H1 (cell line): Measurements from ENCODE around the gene SMAGP. TPM values are rescaled to one million over a fixed set of nuclear protein-coding genes. Genes with fewer than 3 reads are reported as not detected.

Experiments
- CTCF ChIA-PET: fragments of 300-600 bp; sonication (Branson Sonifier 250); formaldehyde crosslinking; loops from one replicate; lab custom pipeline; 2021; ENCODE audit not compliant: partially characterized antibody; lab: Charles Lee
- POLR2A ChIA-PET: fragments of 300-600 bp; sonication (Branson Sonifier 250); formaldehyde crosslinking; loops from one replicate; lab custom pipeline; 2021; ENCODE audit warnings: inconsistent platforms; ENCODE audit not compliant: partially characterized antibody; lab: Charles Lee
- DNase-seq, 2 experiments: peaks; one replicate each; pipeline versions ENCODE4 v3.0.0 to v3.0.0-alpha.2; 2010 to 2022; ENCODE audit warnings: low spot score in 2 of 2, low read depth in 1 of 2, mixed read lengths in 1 of 2
- FAIRE-seq: peaks from 2 replicates; lab custom pipeline; 2011; peaks lifted over from hg19 to GRCh38; lab: Jason Lieb, UNC
- H2AFZ ChIP-seq: 2 replicates; pipeline ENCODE4 v1.8.1; 2012; ENCODE audit warnings: low read length, inconsistent platforms
- H2AK5ac ChIP-seq: 2 replicates; pipeline ENCODE4 v1.6.1; 2013; ENCODE audit warnings: low read depth, low read length
- H2BK120ac ChIP-seq: replicated peaks from 2 replicates; pipeline ENCODE3; 2013; ENCODE audit warnings: low read depth, low read length, inconsistent platforms
- H2BK12ac ChIP-seq: 2 replicates; pipeline ENCODE4 v1.6.1; 2013; ENCODE audit warnings: low read depth, low read length
- H2BK15ac ChIP-seq: 2 replicates; pipeline ENCODE4 v1.6.1; 2013; ENCODE audit warnings: low read length
- H2BK20ac ChIP-seq: 2 replicates; pipeline ENCODE4 v1.6.1; 2013; ENCODE audit warnings: low read length
- H2BK5ac ChIP-seq: 2 replicates; pipeline ENCODE4 v1.6.1; 2013; ENCODE audit warnings: low read depth, low read length
- H3K14ac ChIP-seq: 2 replicates; pipeline ENCODE4 v1.6.1; 2013; ENCODE audit warnings: inconsistent platforms; ENCODE audit not compliant: insufficient read length
- H3K18ac ChIP-seq: 2 replicates; pipeline ENCODE4 v1.6.1; 2013; ENCODE audit warnings: low read length; ENCODE audit errors: extremely low read depth
- H3K23ac ChIP-seq: 2 replicates; pipeline ENCODE4 v1.6.1; 2013; ENCODE audit warnings: inconsistent platforms; ENCODE audit not compliant: insufficient read length
- H3K23me2 ChIP-seq: 2 replicates; pipeline ENCODE4 v1.6.1; 2013; ENCODE audit warnings: low read depth, low read length
- H3K27ac ChIP-seq: 2 replicates; pipeline ENCODE4 v1.6.1; 2011; ENCODE audit warnings: low read depth, low read length, inconsistent platforms
- H3K27me3 ChIP-seq, 4 experiments: replicated peaks in 1 of 4; 1 replicate in 1 of 4; 2 replicates in 3 of 4; pipeline versions ENCODE4 v1.6.1 to v1.8.1; 2011 to 2013; ENCODE audit warnings: low read length in 3 of 4, mild to moderate bottlenecking in 3 of 4, inconsistent platforms in 2 of 4, mixed read lengths in 2 of 4, moderate library complexity in 1 of 4; ENCODE audit not compliant: control insufficient read depth in 3 of 4, insufficient read depth in 3 of 4; ENCODE audit errors: extremely low read depth in 1 of 4
- H3K36me3 ChIP-seq, 4 experiments: 2 replicates each; pipeline versions ENCODE4 v1.6.1 to v1.8.1; 2011 to 2013; ENCODE audit warnings: mild to moderate bottlenecking in 4 of 4, low read length in 3 of 4, moderate library complexity in 2 of 4, control low read depth in 1 of 4, inconsistent platforms in 1 of 4; ENCODE audit not compliant: insufficient read depth in 4 of 4, control insufficient read depth in 2 of 4
- H3K4ac ChIP-seq: replicated peaks from 2 replicates; pipeline ENCODE3; 2013; ENCODE audit warnings: low read length, low read depth, mixed read lengths, inconsistent platforms; ENCODE audit not compliant: insufficient read length
- H3K4me1 ChIP-seq, 4 experiments: replicated peaks in 1 of 4; 1 replicate in 1 of 4; 2 replicates in 3 of 4; pipeline versions ENCODE4 v1.6.1 to v1.8.1; 2011 to 2013; ENCODE audit warnings: low read length in 3 of 4, inconsistent platforms in 2 of 4, mixed read lengths in 1 of 4; ENCODE audit not compliant: insufficient read depth in 4 of 4, control insufficient read depth in 3 of 4
- H3K4me2 ChIP-seq, 2 experiments: 2 replicates each; pipeline versions ENCODE4 v1.6.1 to v1.8.1; 2011 to 2013; ENCODE audit warnings: low read depth in 2 of 2, low read length in 2 of 2, control low read depth in 1 of 2, inconsistent platforms in 1 of 2, mild to moderate bottlenecking in 1 of 2; ENCODE audit not compliant: insufficient read depth in 1 of 2
- H3K4me3 ChIP-seq, 4 experiments: fragments of 200-600, 300-600 bp in 1 of 4; sonication (generic), shearing (Covaris generic), sonication (Bioruptor Twin) in 1 of 4; 2 replicates each; pipeline versions ENCODE4 v1.5.1 to v1.8.1; 2011 to 2016; ENCODE audit warnings: low read length in 4 of 4, low read depth in 3 of 4, control low read depth in 2 of 4, inconsistent platforms in 2 of 4, mild to moderate bottlenecking in 2 of 4, mixed read lengths in 1 of 4, moderate library complexity in 1 of 4; ENCODE audit not compliant: insufficient read depth in 2 of 4; ENCODE audit errors: extremely low read depth in 1 of 4
- H3K56ac ChIP-seq: replicated peaks from 2 replicates; pipeline ENCODE3; 2013; ENCODE audit warnings: low read depth, mild to moderate bottlenecking, mixed read lengths, low read length, inconsistent platforms; ENCODE audit not compliant: insufficient read length
- H3K79me1 ChIP-seq: 2 replicates; pipeline ENCODE4 v1.6.1; 2013; ENCODE audit warnings: low read depth, low read length, control low read depth
- H3K79me2 ChIP-seq, 2 experiments: 2 replicates each; pipeline versions ENCODE4 v1.6.1 to v1.8.1; 2012 to 2013; ENCODE audit warnings: low read length in 2 of 2, mild to moderate bottlenecking in 2 of 2, inconsistent platforms in 1 of 2; ENCODE audit not compliant: insufficient read depth in 2 of 2, control insufficient read depth in 1 of 2
- H3K9ac ChIP-seq, 4 experiments: replicated peaks in 1 of 4; 1 replicate in 1 of 4; 2 replicates in 3 of 4; pipeline versions ENCODE4 v1.6.1 to v1.8.1; 2011 to 2013; ENCODE audit warnings: low read depth in 3 of 4, low read length in 3 of 4, control low read depth in 2 of 4, mild to moderate bottlenecking in 2 of 4, moderate library complexity in 2 of 4, inconsistent platforms in 1 of 4; ENCODE audit errors: extremely low read depth in 1 of 4
- H3K9me3 ChIP-seq, 2 experiments: 2 replicates each; pipeline versions ENCODE4 v1.6.1 to v1.8.1; 2012 to 2013; ENCODE audit warnings: mild to moderate bottlenecking in 2 of 2, moderate library complexity in 2 of 2, control low read depth in 1 of 2, inconsistent platforms in 1 of 2, low read depth in 1 of 2, low read length in 1 of 2, mixed read lengths in 1 of 2; ENCODE audit not compliant: insufficient read depth in 2 of 2
- H4K20me1 ChIP-seq, 2 experiments: replicated peaks in 1 of 2; 2 replicates each; pipeline versions ENCODE3 to v1.8.1; 2011 to 2013; ENCODE audit warnings: inconsistent platforms in 2 of 2, low read length in 2 of 2, mild to moderate bottlenecking in 1 of 2; ENCODE audit not compliant: insufficient read depth in 2 of 2, control insufficient read depth in 1 of 2
- H4K5ac ChIP-seq: 2 replicates; pipeline ENCODE4 v1.6.1; 2013; ENCODE audit warnings: low read length, low read depth, mixed read lengths, inconsistent platforms; ENCODE audit not compliant: insufficient read length
- H4K8ac ChIP-seq: 2 replicates; pipeline ENCODE4 v1.8.0; 2013; ENCODE audit warnings: mild to moderate bottlenecking, moderate library complexity, low read length, inconsistent platforms; ENCODE audit not compliant: insufficient read depth; ENCODE audit errors: extremely low read depth
- H4K91ac ChIP-seq: replicated peaks from 2 replicates; pipeline ENCODE3; 2013; ENCODE audit warnings: low read length, mixed read lengths, inconsistent platforms; ENCODE audit not compliant: insufficient read length
- BCL11A ChIP-seq, 2 experiments: IDR thresholded peaks; one replicate each; pipeline ENCODE4 v1.6.1; 2011; ENCODE audit warnings: low read depth in 2 of 2, low read length in 2 of 2, mild to moderate bottlenecking in 2 of 2
- CREB1 ChIP-seq: IDR thresholded peaks from 2 replicates; pipeline ENCODE4 v1.6.1; 2012; ENCODE audit warnings: inconsistent platforms
- E2F6 ChIP-seq: IDR thresholded peaks from 2 replicates; pipeline ENCODE4 v1.6.1; 2012; ENCODE audit warnings: inconsistent platforms
- EP300 ChIP-seq, 2 experiments: IDR thresholded peaks; 1 replicate in 1 of 2; 2 replicates in 1 of 2; pipeline ENCODE4 v1.6.1; 2011 to 2012; ENCODE audit warnings: low read depth in 2 of 2, low read length in 2 of 2, mild to moderate bottlenecking in 2 of 2, borderline replicate concordance in 1 of 2, inconsistent platforms in 1 of 2, moderate library complexity in 1 of 2
- EZH2 ChIP-seq: fragments of 200-600 bp; sonication (generic); IDR thresholded peaks from 2 replicates; pipeline ENCODE4 v1.7.1; 2012; ENCODE audit warnings: low read depth, mild to moderate bottlenecking, moderate library complexity, low read length, inconsistent platforms; ENCODE audit not compliant: severe bottlenecking
- JUND ChIP-seq: IDR thresholded peaks from 2 replicates; pipeline ENCODE4 v1.6.1; 2011; ENCODE audit warnings: mild to moderate bottlenecking, improper control_type of control experiment, low read length
- KDM5A ChIP-seq: fragments of 200-600 bp; IDR thresholded peaks from 2 replicates; pipeline ENCODE4 v1.7.1; 2012; ENCODE audit warnings: mild to moderate bottlenecking, low read length, inconsistent platforms, mixed read lengths
- NRF1 ChIP-seq: IDR thresholded peaks from 2 replicates; pipeline ENCODE4 v1.6.1; 2011; ENCODE audit warnings: mild to moderate bottlenecking, low read depth, low read length, improper control_type of control experiment
- SP2 ChIP-seq: IDR thresholded peaks from 2 replicates; pipeline ENCODE4 v1.6.1; 2012; ENCODE audit warnings: mild to moderate bottlenecking, low read length, inconsistent platforms
- SRF ChIP-seq: IDR thresholded peaks from 2 replicates; pipeline ENCODE4 v1.6.1; 2011; ENCODE audit warnings: mild to moderate bottlenecking, low read depth, low read length, moderate library complexity
- TBP ChIP-seq: IDR thresholded peaks from 2 replicates; pipeline ENCODE4 v1.6.1; 2011; ENCODE audit warnings: low read depth, low read length, improper control_type of control experiment
- USF2 ChIP-seq: IDR thresholded peaks from 2 replicates; pipeline ENCODE4 v1.6.1; 2011; ENCODE audit warnings: low read length, improper control_type of control experiment
- WGBS, 2 experiments: shearing (Covaris generic) in 1 of 2; methylation state at CpG; one replicate each; pipeline versions ENCODE4 v1.1.6 to v1.1.7; 2013 to 2015; ENCODE audit warnings: low lambda C conversion rate in 2 of 2, mixed read lengths in 2 of 2, inconsistent platforms in 1 of 2, low coverage in 1 of 2, missing lambda C conversion rate in 1 of 2; ENCODE audit not compliant: insufficient replicate concordance in 2 of 2, insufficient coverage in 1 of 2, insufficient read length in 1 of 2; ENCODE audit errors: extremely low coverage in 1 of 2, missing lambda C conversion rate in 1 of 2; 5-methylcytosine and 5-hydroxymethylcytosine counted together
- polyA plus RNA-seq, 7 experiments: library from polyadenylated mRNA; depleted of rRNA in 3 of 7; stranded (reverse) in 5 of 7; unstranded in 2 of 7; fragments of >200 nt in 5 of 7; fragments of 200-250 nt in 2 of 7; gene quantifications; 1 replicate in 5 of 7; 2 replicates in 1 of 7; 4 replicates in 1 of 7; pipeline versions ENCODE4 v1.2.1 to v1.2.3, GENCODE V29; 2011 to 2013; ENCODE audit warnings: missing spikeins in 2 of 7, mixed read lengths in 2 of 7
- total RNA-seq: library from RNA; stranded (reverse); fragmentation: NEBNext Ultra II Directional; extraction: Animal tissue kit (Norgen Biotek cat#: 25700); gene quantifications from 2 replicates; pipeline ENCODE4 v1.2.1, GENCODE V29; 2021

Gene SMAGP
- total and polyA plus RNA-seq, 2 of the 8 experiments (the other 6 are each of a cell fraction or from before 2014, with no cell fraction given): 9.4 to 12.7 TPM

- H3K36me3 ChIP-seq: peaks cover 17 to 44% (median 27%) of the 10 kb centered on the region in 4 experiments
- H3K23me2 ChIP-seq: peaks cover 8% of the 10 kb centered on the region
- no peak overlapping the region for H2AFZ ChIP-seq
- H3K4ac ChIP-seq: no peak overlapping the region
- no peak overlapping the region for H3K14ac ChIP-seq
- H3K27me3 ChIP-seq: no peaks in the 10 kb centered on the region
- no peaks in the 10 kb centered on the region for H3K9me3 ChIP-seq
- 0 out of 2 replicates have a peak overlapping the region, but pooled peaks have one; percentile 46 for H2BK5ac ChIP-seq
- no peak overlapping the region for H3K23ac ChIP-seq
- DNase-seq (no peak), FAIRE-seq (no peak)
- no peak overlapping the region for H3K56ac ChIP-seq
- H2BK120ac ChIP-seq: no peak overlapping the region
- H2BK12ac ChIP-seq: no peak overlapping the region
- H4K91ac ChIP-seq: no peak overlapping the region
- no peak overlapping the region for H3K18ac ChIP-seq
- no peak overlapping the region for H4K5ac ChIP-seq
- peaks cover 0 to 2% of the 10 kb centered on the region in 2 experiments for H4K20me1 ChIP-seq
- H4K8ac ChIP-seq: no peak overlapping the region
- peaks cover 0 to 18% (median 5%) of the 10 kb centered on the region in 4 experiments; a peak in 6 of 7 replicates for H3K4me1 ChIP-seq
- 86% methylated on average over 7 of the region's 7 CpGs; no CpG with 5 or more reads in 1 of the 2 experiments for WGBS, 2 experiments
- no peak overlapping the region for H2AK5ac ChIP-seq
- peaks cover 6% of the 10 kb centered on the region; the same call in 1 of the 2 replicates for H3K79me1 ChIP-seq
- no peak overlapping the region for H3K4me3 ChIP-seq
- peaks cover 0 to 15% of the 10 kb centered on the region in 2 experiments; a peak in 2 of 4 replicates for H3K79me2 ChIP-seq
- CTCF ChIA-PET: interaction anchor here (1.8 to 2.4 kb wide), 2 partner anchors 11 to 99 kb away, joined by 5 to 12 read pairs; no protein-coding TSS in a partner anchor
- no peak overlapping the region for H3K9ac ChIP-seq
- no peak overlapping the region for H2BK15ac ChIP-seq
- POLR2A ChIA-PET: interaction anchor here (0.8 to 3.1 kb wide), 5 partner anchors 10 to 159 kb away, joined by 3 to 12 read pairs (median 4); partner anchors contain the start of gene CSRNP2
- no peak overlapping the region for H3K4me2 ChIP-seq
- H3K27ac ChIP-seq: no peak overlapping the region
- H2BK20ac ChIP-seq: no peak overlapping the region
- TF ChIP-seq KDM5A: no peak
- no peak for TF ChIP-seq JUND
- TF ChIP-seq EP300 (IDR thresholded peaks at IDR 0.05; ENCODE audit: borderline replicate concordance in 1 of 2, low read depth in 2 of 2, low read length in 2 of 2): no peak
- TF ChIP-seq CREB1: no peak
- no peak for TF ChIP-seq SRF
- TF ChIP-seq TBP: no peak
- TF ChIP-seq EZH2: no peak
- no peak for TF ChIP-seq SP2
- no peak for TF ChIP-seq NRF1
- no peak for TF ChIP-seq BCL11A (IDR thresholded peaks at IDR 0.05; ENCODE audit: low read depth in 2 of 2, low read length in 2 of 2)
- TF ChIP-seq E2F6: no peak
- no peak for TF ChIP-seq USF2
These were observed 28.1 kb downstream of the SMAGP start for GRCh38 chr12:51242120-51242519.
